WTC11 (cell line): ENCODE measurements around the gene USP15.

Experiments used
- TF ChIP-seq, protein P1 (sequence below): fragments of 200-600 bp; IDR thresholded peaks from 2 replicates; pipeline ENCODE4 v1.8.0; 2022; ENCODE audit warnings: antibody characterized with exemption
- TF ChIP-seq, protein P2 (sequence below): sonication (generic); formaldehyde crosslinking; IDR thresholded peaks from 2 replicates; pipeline ENCODE4 v1.8.1; 2023; ENCODE audit warnings: mild to moderate bottlenecking, missing genetic modification reagents, borderline replicate concordance
- TF ChIP-seq, protein P3 (sequence below): sonication (generic); formaldehyde crosslinking; IDR thresholded peaks from 2 replicates; pipeline ENCODE4 v1.8.0; 2022; ENCODE audit warnings: mild to moderate bottlenecking, missing genetic modification reagents
- TF ChIP-seq, protein P4 (sequence below): fragments of 250-450 bp; sonication (Bioruptor Pico); IDR thresholded peaks from 2 replicates; pipeline ENCODE4 v1.9.0; 2021; ENCODE audit warnings: mild to moderate bottlenecking

DNA sequence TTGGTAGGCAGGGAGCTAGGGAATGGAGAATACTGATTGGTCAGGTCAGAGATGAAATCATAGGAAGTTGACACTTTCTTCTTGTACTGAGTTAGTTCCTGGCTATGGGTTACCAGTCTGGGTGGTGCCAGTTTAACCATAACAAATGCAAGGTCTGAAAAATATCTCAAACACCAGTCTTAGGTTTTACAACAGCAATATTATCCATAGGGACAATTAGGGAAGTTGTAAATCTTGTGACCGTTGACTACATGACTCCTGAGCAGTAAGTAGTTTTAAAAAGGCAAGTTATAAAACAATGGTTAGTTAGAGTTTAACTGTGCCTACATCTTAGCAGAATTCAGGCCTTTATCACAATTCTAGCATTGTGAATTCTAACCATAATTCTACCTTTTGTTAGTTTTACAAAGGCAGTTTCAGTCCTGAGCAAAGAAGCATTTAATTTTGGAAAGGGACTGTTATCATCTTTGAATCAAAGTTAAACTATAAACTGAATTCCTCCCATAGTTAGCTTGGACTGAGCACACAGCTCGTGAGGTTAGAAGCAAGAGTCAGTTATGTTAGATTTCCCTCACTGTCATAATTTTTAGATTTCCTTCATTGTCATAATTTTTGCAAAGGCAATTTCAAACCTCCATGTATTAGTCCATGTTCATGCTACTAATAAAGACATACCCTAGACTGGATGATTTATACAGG lies 186.7 kb downstream of the USP15 start:
- TF ChIP-seq, protein P1, sequence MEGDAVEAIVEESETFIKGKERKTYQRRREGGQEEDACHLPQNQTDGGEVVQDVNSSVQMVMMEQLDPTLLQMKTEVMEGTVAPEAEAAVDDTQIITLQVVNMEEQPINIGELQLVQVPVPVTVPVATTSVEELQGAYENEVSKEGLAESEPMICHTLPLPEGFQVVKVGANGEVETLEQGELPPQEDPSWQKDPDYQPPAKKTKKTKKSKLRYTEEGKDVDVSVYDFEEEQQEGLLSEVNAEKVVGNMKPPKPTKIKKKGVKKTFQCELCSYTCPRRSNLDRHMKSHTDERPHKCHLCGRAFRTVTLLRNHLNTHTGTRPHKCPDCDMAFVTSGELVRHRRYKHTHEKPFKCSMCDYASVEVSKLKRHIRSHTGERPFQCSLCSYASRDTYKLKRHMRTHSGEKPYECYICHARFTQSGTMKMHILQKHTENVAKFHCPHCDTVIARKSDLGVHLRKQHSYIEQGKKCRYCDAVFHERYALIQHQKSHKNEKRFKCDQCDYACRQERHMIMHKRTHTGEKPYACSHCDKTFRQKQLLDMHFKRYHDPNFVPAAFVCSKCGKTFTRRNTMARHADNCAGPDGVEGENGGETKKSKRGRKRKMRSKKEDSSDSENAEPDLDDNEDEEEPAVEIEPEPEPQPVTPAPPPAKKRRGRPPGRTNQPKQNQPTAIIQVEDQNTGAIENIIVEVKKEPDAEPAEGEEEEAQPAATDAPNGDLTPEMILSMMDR: no peak
- TF ChIP-seq, protein P2, sequence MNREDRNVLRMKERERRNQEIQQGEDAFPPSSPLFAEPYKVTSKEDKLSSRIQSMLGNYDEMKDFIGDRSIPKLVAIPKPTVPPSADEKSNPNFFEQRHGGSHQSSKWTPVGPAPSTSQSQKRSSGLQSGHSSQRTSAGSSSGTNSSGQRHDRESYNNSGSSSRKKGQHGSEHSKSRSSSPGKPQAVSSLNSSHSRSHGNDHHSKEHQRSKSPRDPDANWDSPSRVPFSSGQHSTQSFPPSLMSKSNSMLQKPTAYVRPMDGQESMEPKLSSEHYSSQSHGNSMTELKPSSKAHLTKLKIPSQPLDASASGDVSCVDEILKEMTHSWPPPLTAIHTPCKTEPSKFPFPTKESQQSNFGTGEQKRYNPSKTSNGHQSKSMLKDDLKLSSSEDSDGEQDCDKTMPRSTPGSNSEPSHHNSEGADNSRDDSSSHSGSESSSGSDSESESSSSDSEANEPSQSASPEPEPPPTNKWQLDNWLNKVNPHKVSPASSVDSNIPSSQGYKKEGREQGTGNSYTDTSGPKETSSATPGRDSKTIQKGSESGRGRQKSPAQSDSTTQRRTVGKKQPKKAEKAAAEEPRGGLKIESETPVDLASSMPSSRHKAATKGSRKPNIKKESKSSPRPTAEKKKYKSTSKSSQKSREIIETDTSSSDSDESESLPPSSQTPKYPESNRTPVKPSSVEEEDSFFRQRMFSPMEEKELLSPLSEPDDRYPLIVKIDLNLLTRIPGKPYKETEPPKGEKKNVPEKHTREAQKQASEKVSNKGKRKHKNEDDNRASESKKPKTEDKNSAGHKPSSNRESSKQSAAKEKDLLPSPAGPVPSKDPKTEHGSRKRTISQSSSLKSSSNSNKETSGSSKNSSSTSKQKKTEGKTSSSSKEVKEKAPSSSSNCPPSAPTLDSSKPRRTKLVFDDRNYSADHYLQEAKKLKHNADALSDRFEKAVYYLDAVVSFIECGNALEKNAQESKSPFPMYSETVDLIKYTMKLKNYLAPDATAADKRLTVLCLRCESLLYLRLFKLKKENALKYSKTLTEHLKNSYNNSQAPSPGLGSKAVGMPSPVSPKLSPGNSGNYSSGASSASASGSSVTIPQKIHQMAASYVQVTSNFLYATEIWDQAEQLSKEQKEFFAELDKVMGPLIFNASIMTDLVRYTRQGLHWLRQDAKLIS: no peak
- TF ChIP-seq, protein P3, sequence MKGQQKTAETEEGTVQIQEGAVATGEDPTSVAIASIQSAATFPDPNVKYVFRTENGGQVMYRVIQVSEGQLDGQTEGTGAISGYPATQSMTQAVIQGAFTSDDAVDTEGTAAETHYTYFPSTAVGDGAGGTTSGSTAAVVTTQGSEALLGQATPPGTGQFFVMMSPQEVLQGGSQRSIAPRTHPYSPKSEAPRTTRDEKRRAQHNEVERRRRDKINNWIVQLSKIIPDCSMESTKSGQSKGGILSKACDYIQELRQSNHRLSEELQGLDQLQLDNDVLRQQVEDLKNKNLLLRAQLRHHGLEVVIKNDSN (CRISPR knock-in tag): no peak
- TF ChIP-seq, protein P4, sequence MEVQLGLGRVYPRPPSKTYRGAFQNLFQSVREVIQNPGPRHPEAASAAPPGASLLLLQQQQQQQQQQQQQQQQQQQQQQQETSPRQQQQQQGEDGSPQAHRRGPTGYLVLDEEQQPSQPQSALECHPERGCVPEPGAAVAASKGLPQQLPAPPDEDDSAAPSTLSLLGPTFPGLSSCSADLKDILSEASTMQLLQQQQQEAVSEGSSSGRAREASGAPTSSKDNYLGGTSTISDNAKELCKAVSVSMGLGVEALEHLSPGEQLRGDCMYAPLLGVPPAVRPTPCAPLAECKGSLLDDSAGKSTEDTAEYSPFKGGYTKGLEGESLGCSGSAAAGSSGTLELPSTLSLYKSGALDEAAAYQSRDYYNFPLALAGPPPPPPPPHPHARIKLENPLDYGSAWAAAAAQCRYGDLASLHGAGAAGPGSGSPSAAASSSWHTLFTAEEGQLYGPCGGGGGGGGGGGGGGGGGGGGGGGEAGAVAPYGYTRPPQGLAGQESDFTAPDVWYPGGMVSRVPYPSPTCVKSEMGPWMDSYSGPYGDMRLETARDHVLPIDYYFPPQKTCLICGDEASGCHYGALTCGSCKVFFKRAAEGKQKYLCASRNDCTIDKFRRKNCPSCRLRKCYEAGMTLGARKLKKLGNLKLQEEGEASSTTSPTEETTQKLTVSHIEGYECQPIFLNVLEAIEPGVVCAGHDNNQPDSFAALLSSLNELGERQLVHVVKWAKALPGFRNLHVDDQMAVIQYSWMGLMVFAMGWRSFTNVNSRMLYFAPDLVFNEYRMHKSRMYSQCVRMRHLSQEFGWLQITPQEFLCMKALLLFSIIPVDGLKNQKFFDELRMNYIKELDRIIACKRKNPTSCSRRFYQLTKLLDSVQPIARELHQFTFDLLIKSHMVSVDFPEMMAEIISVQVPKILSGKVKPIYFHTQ (CRISPR knock-in tag): no peak
